MM.1S (cell line): ENCODE measurements around the gene CD28.

Experiments
- DNase-seq: peaks from one replicate; pipeline ENCODE4 v3.0.0-alpha.2; 2015
- H2AFZ ChIP-seq: fragments of 300-600 bp; sonication (generic); 2 replicates; pipeline ENCODE4 v1.6.0; 2016; ENCODE audit warnings: antibody characterized with exemption, low read length
- H3F3A ChIP-seq: fragments of 300-600 bp; sonication (generic); 2 replicates; pipeline ENCODE4 v1.6.1; 2016; ENCODE audit warnings: mild to moderate bottlenecking, antibody characterized with exemption, low read length, moderate library complexity, mixed read lengths; ENCODE audit not compliant: insufficient read depth
- H3K27ac ChIP-seq: fragments of 300-600 bp; sonication (generic); 2 replicates; pipeline ENCODE4 v1.5.1; 2016; ENCODE audit warnings: mild to moderate bottlenecking, low read length
- H3K27me3 ChIP-seq: fragments of 300-600 bp; sonication (generic); replicated peaks from 2 replicates; pipeline ENCODE4 v1.6.0; 2016; ENCODE audit warnings: low read length; ENCODE audit not compliant: insufficient read depth
- H3K36me3 ChIP-seq: fragments of 300-600 bp; sonication (generic); replicated peaks from 2 replicates; pipeline ENCODE4 v1.6.1; 2016; ENCODE audit warnings: mild to moderate bottlenecking, low read length, mixed read lengths; ENCODE audit not compliant: insufficient read depth
- H3K4me1 ChIP-seq: fragments of 300-600 bp; sonication (generic); 2 replicates; pipeline ENCODE4 v1.6.1; 2016; ENCODE audit warnings: low read length, mixed read lengths
- H3K4me2 ChIP-seq: fragments of 300-600 bp; sonication (generic); 2 replicates; pipeline ENCODE4 v1.6.0; 2016; ENCODE audit warnings: low read depth, low read length
- H3K4me3 ChIP-seq: fragments of 300-600 bp; sonication (generic); 2 replicates; pipeline ENCODE4 v1.5.1; 2016; ENCODE audit warnings: low read length, mixed read lengths
- H3K79me2 ChIP-seq: fragments of 300-600 bp; sonication (generic); 2 replicates; pipeline ENCODE4 v1.6.1; 2016; ENCODE audit warnings: mixed run types, low read length, mixed read lengths
- H3K9ac ChIP-seq: fragments of 300-600 bp; sonication (generic); 2 replicates; pipeline ENCODE4 v1.6.1; 2016; ENCODE audit warnings: low read length, mixed read lengths
- H3K9me2 ChIP-seq: fragments of 300-600 bp; sonication (generic); replicated peaks from 2 replicates; pipeline ENCODE4 v1.6.1; 2016; ENCODE audit warnings: mild to moderate bottlenecking, low read length, mixed read lengths; ENCODE audit not compliant: insufficient read depth
- H3K9me3 ChIP-seq: fragments of 300-600 bp; sonication (generic); replicated peaks from 2 replicates; pipeline ENCODE4 v1.6.1; 2016; ENCODE audit warnings: mild to moderate bottlenecking, low read length, mixed read lengths; ENCODE audit not compliant: insufficient read depth
- H4K20me1 ChIP-seq: fragments of 300-600 bp; sonication (generic); 2 replicates; pipeline ENCODE4 v1.6.1; 2016; ENCODE audit warnings: mild to moderate bottlenecking, low read length, moderate library complexity, mixed read lengths; ENCODE audit not compliant: insufficient read depth
- EZH2 ChIP-seq: fragments of 300-600 bp; sonication (generic); optimal IDR thresholded peaks from 2 replicates; pipeline ENCODE3; 2017; ENCODE audit warnings: low read depth, mild to moderate bottlenecking, antibody characterized with exemption, low read length, mixed read lengths
- EZH2phosphoT487 ChIP-seq: fragments of 300-600 bp; sonication (generic); IDR thresholded peaks from 2 replicates; pipeline ENCODE4 v1.6.1; 2018; ENCODE audit warnings: antibody characterized with exemption, low read length
- TF ChIP-seq, protein P1 (sequence below): fragments of 300-600 bp; sonication (generic); IDR thresholded peaks from 2 replicates; pipeline ENCODE4 v1.5.1; 2016; ENCODE audit warnings: antibody characterized with exemption, low read length, mixed read lengths

CD28 gene

DNA sequence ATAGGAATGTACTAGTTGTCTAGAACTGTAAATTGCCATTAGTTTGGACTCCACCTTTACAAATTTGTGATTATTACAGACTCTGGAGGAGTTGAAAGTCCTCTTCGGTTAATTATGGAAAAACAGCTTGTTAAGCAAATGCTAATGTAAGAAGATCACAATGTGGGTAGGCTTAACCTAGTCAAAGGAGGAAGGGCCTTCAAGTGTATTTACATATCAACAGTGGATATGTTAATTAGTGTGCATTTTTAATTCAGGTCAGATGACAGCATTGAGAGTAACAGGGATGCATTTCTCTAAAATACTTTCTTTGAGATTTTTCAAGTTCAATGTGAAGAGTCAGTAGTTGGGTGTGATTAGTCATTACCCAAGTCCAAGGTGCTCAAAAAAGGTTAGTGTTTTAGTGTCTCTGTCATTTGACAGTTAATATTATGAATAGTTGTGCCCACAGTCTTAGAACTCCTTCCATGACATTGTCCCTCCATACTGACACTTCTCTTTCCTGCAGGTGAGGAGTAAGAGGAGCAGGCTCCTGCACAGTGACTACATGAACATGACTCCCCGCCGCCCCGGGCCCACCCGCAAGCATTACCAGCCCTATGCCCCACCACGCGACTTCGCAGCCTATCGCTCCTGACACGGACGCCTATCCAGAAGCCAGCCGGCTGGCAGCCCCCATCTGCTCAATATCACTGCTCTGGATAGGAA, 28.0 kb downstream of the CD28 start:
- Histone ChIP-seq H3K4me2 (no peak overlapping the region), H3K27ac (no peak overlapping the region), H3K36me3 (peaks cover 63% of the 10 kb centered on the region), H3K79me2 (peaks cover 93% of the 10 kb centered on the region), H3K4me3 (no peak overlapping the region), H3K9me2 (no peaks in the 10 kb centered on the region), H3K27me3 (no peaks in the 10 kb centered on the region), H3K4me1 (peaks cover 46% of the 10 kb centered on the region), H3K9me3 (no peaks in the 10 kb centered on the region), H4K20me1 (no peaks in the 10 kb centered on the region), H3F3A (peaks cover 28% of the 10 kb centered on the region), H3K9ac (no peak overlapping the region), H2AFZ (no peak overlapping the region)
- no peak for DNase-seq
- TF ChIP-seq EZH2 (no peak), EZH2phosphoT487 (no peak)
- TF ChIP-seq, protein P1, sequence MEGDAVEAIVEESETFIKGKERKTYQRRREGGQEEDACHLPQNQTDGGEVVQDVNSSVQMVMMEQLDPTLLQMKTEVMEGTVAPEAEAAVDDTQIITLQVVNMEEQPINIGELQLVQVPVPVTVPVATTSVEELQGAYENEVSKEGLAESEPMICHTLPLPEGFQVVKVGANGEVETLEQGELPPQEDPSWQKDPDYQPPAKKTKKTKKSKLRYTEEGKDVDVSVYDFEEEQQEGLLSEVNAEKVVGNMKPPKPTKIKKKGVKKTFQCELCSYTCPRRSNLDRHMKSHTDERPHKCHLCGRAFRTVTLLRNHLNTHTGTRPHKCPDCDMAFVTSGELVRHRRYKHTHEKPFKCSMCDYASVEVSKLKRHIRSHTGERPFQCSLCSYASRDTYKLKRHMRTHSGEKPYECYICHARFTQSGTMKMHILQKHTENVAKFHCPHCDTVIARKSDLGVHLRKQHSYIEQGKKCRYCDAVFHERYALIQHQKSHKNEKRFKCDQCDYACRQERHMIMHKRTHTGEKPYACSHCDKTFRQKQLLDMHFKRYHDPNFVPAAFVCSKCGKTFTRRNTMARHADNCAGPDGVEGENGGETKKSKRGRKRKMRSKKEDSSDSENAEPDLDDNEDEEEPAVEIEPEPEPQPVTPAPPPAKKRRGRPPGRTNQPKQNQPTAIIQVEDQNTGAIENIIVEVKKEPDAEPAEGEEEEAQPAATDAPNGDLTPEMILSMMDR = no peak

DNA sequence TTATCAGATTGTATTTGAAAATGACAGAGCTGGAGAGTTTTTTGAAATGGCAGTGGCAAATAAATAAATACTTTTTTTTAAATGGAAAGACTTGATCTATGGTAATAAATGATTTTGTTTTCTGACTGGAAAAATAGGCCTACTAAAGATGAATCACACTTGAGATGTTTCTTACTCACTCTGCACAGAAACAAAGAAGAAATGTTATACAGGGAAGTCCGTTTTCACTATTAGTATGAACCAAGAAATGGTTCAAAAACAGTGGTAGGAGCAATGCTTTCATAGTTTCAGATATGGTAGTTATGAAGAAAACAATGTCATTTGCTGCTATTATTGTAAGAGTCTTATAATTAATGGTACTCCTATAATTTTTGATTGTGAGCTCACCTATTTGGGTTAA, 30.9 kb downstream of the CD28 start:
- Histone ChIP-seq H3K27ac (no peak overlapping the region), H3K9ac (no peak overlapping the region), H3K27me3 (no peaks in the 10 kb centered on the region), H3K36me3 (peaks cover 51% of the 10 kb centered on the region), H3K4me3 (no peak overlapping the region), H3K9me2 (no peaks in the 10 kb centered on the region), H3K79me2 (peaks cover 67% of the 10 kb centered on the region), H4K20me1 (no peaks in the 10 kb centered on the region), H3K4me1 (peaks cover 23% of the 10 kb centered on the region), H3F3A (peaks cover 1% of the 10 kb centered on the region; the same call in 1 of the 2 replicates), H2AFZ (no peak overlapping the region), H3K4me2 (no peak overlapping the region), H3K9me3 (no peaks in the 10 kb centered on the region)
- TF ChIP-seq EZH2phosphoT487 = no peak
- TF ChIP-seq, protein P1 = no peak
- TF ChIP-seq EZH2 = no peak
- DNase-seq = no peak

DNA sequence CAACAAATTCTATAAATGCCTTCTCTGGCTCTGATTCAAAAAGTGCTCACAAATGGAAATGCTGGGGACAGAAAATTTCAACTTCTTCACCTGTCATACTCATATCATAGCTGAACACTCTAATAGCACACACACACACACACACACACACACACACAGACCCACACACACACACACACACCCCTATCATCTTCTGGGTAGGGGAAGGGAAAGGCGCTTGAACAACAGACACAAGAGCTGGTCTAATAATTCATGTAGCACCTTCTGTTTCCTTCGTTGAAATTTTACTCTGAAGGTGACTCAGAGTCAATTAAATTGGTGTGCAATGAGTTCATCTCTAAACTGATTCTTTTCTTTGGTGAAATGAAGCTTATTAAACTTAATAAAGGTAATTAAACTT, 32.9 kb downstream of the CD28 start:
- no peak overlapping the region for H3K27ac ChIP-seq
- no peaks in the 10 kb centered on the region for H4K20me1 ChIP-seq
- no peak for DNase-seq
- H2AFZ ChIP-seq = no peak overlapping the region
- H3K36me3 ChIP-seq = peaks cover 38% of the 10 kb centered on the region
- no peaks in the 10 kb centered on the region for H3K9me3 ChIP-seq
- H3K4me3 ChIP-seq = no peak overlapping the region
- no peak overlapping the region for H3K9ac ChIP-seq
- no peaks in the 10 kb centered on the region for H3K9me2 ChIP-seq
- H3F3A ChIP-seq = no peaks in the 10 kb centered on the region
- no peak overlapping the region for H3K4me2 ChIP-seq
- 0 out of 2 replicates have a peak, but pooled peaks cover 6% of the 10 kb centered on the region for H3K4me1 ChIP-seq
- H3K79me2 ChIP-seq = peaks cover 47% of the 10 kb centered on the region
- no peak for TF ChIP-seq EZH2
- no peaks in the 10 kb centered on the region for H3K27me3 ChIP-seq

DNA sequence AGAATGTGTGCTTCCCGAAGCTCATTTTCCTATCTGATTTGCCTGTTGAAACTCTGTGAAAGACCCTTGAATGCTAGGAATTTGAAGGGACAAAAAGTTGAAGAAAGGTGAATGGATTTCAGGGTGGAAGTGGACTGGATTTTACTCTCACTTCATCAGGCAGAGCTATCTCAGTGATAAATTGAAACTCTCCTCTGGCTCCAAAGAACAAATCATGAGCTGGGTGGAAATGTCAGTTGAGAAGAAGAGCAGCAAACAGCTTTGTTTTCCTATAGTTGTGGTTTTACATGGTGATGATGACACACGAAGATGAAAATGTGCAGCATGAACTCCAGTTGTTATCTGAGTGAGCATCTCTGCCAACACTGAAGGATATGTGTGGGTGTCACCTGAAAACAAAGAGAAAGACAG, 34.4 kb downstream of the CD28 start:
- Histone ChIP-seq H3F3A (no peaks in the 10 kb centered on the region), H3K4me2 (no peak overlapping the region), H3K4me1 (0 out of 2 replicates have a peak, but pooled peaks cover 6% of the 10 kb centered on the region), H3K27ac (0 out of 2 replicates have a peak overlapping the region, but pooled peaks have one; percentile 2), H3K27me3 (no peaks in the 10 kb centered on the region), H3K79me2 (peaks cover 32% of the 10 kb centered on the region), H3K9me2 (no peaks in the 10 kb centered on the region), H3K4me3 (no peak overlapping the region), H4K20me1 (no peaks in the 10 kb centered on the region), H3K9ac (no peak overlapping the region), H3K36me3 (peaks cover 23% of the 10 kb centered on the region), H3K9me3 (no peaks in the 10 kb centered on the region), H2AFZ (no peak overlapping the region)
- no peak for DNase-seq
- TF ChIP-seq, protein P1 = no peak
- TF ChIP-seq EZH2 (no peak), EZH2phosphoT487 (no peak)
